BLaER1 treated with 17β-estradiol and CSF1 and Interleukin-3, amounts not matched to agents 10 nM and 100 nM (cell line): ENCODE measurements around the gene CLEC12A.

Experiments used
- H3K27ac ChIP-seq, 11 experiments: shearing (Covaris generic); formaldehyde crosslinking; 2 replicates each; pipeline ENCODE4 v1.8.1; 2022
- H3K27me3 ChIP-seq, 11 experiments: shearing (Covaris generic); formaldehyde crosslinking; 2 replicates each; pipeline ENCODE4 v1.8.1; 2022
- H3K36me3 ChIP-seq, 11 experiments: shearing (Covaris generic); formaldehyde crosslinking; 2 replicates each; pipeline ENCODE4 v1.8.1; 2022
- H3K4me1 ChIP-seq, 10 experiments: shearing (Covaris generic); formaldehyde crosslinking; 2 replicates each; pipeline ENCODE4 v1.8.1; 2022
- H3K4me2 ChIP-seq, 11 experiments: shearing (Covaris generic); formaldehyde crosslinking; 2 replicates each; pipeline ENCODE4 v1.8.1; 2022
- H3K4me3 ChIP-seq, 10 experiments: shearing (Covaris generic); formaldehyde crosslinking; 2 replicates each; pipeline ENCODE4 v1.8.1; 2022
- H3K9ac ChIP-seq, 11 experiments: shearing (Covaris generic); formaldehyde crosslinking; 2 replicates each; pipeline ENCODE4 v1.8.1; 2022
- H3K9me3 ChIP-seq, 11 experiments: shearing (Covaris generic); formaldehyde crosslinking; replicated peaks in 1 of 11; 2 replicates each; pipeline ENCODE4 v1.8.1; 2022
- H4K20me1 ChIP-seq, 11 experiments: shearing (Covaris generic); formaldehyde crosslinking; 2 replicates each; pipeline ENCODE4 v1.8.1; 2022
- Cebpa-rat ChIP-seq, 11 experiments: shearing (Covaris generic); IDR thresholded peaks; 2 replicates each; pipeline ENCODE4 v1.8.1; 2022

The CLEC12A gene

DNA sequence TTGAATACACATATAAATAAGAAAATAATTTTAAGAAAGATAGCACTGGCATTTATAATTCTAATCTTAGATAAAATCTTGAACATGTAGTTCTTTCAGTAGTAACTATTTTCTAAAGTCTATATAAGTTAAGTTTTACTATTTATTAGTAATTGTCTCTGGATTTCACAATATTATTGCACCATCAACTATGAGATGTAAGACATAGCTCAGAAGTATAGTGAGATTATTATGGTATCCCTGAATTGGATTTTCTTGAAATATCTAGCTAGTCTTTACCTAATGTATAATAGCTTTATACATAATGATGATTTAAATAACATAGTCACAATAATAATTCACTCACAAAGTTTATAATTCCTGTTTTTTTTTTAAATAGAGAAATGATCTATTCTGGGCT is 6.7 kb downstream of the CLEC12A start:
- H3K27me3 ChIP-seq: no peaks in the 10 kb centered on the region
- peaks cover 0 to 61% (median 0%) of the 10 kb centered on the region in 10 experiments; a peak in 5 of 20 replicates for H3K4me1 ChIP-seq
- peaks cover 18 to 40% (median 22%) of the 10 kb centered on the region in 11 experiments for H3K9me3 ChIP-seq
- no peak overlapping the region for H3K9ac ChIP-seq
- H3K36me3 ChIP-seq: peaks cover 0 to 86% (median 0%) of the 10 kb centered on the region in 11 experiments; a peak in 7 of 22 replicates
- TF ChIP-seq Cebpa-rat (IDR thresholded peaks at IDR 0.05): no peak
- peak overlapping the region in 1 of 11 experiments; percentile 37; a peak in 1 of 22 replicates for H3K4me2 ChIP-seq
- peaks cover 0 to 20% (median 0%) of the 10 kb centered on the region in 11 experiments; a peak in 3 of 22 replicates for H4K20me1 ChIP-seq
- H3K4me3 ChIP-seq: no peak overlapping the region
- H3K27ac ChIP-seq: no peak overlapping the region

GRCh38 chr12:9980126-9980525 is 8.9 kb downstream of the CLEC12A start:
- H3K9me3 ChIP-seq: peaks cover 14 to 18% (median 16%) of the 10 kb centered on the region in 11 experiments

DNA sequence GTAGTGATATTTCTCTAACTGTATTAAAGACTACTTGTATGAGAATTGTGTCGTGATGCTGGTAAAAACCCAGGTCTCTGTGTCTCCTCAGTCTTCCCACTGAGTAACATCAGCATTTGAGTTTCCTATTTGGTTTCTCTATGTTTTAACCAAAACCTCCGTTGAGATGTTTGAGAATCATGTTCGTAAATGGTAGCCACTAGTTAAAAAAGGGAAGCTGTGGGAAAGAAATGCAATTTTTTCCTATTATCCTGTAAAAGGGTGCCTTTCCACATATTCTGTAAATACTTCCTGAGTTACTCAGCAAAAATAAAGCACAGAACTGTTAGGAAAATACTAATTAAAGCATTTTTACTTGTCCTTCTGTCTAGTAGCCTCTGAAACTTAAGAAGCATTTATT is 20.7 kb downstream of the CLEC12A start:
- Histone ChIP-seq H3K4me1 (peaks cover 0 to 28% (median 3%) of the 10 kb centered on the region in 10 experiments; a peak in 10 of 20 replicates), H3K36me3 (peaks cover 0 to 14% (median 0%) of the 10 kb centered on the region in 11 experiments; a peak in 2 of 22 replicates), H3K9ac (no peak overlapping the region), H3K9me3 (peaks cover 0 to 9% (median 0%) of the 10 kb centered on the region in 11 experiments; a peak in 2 of 22 replicates), H3K4me3 (no peak overlapping the region), H3K4me2 (peak overlapping the region in 5 of 11 experiments; percentile 5 to 77 (median 62); a peak in 10 of 22 replicates), H3K27me3 (no peaks in the 10 kb centered on the region), H3K27ac (peak overlapping the region in 1 of 11 experiments; percentile 23; a peak in 2 of 22 replicates), H4K20me1 (no peaks in the 10 kb centered on the region)
- no peak for TF ChIP-seq Cebpa-rat (IDR thresholded peaks at IDR 0.05)

More at GRCh38 chr12:9980126-9980525, 8.9 kb downstream of the CLEC12A start:
- Histone ChIP-seq H3K27ac (no peak overlapping the region), H3K4me2 (peak overlapping the region in 1 of 11 experiments; percentile 9; a peak in 1 of 22 replicates), H3K4me1 (peaks cover 0 to 40% (median 0%) of the 10 kb centered on the region in 10 experiments; a peak in 3 of 20 replicates), H3K27me3 (no peaks in the 10 kb centered on the region), H4K20me1 (peaks cover 0 to 20% (median 0%) of the 10 kb centered on the region in 11 experiments; a peak in 3 of 22 replicates), H3K4me3 (no peak overlapping the region), H3K9ac (no peak overlapping the region), H3K36me3 (peaks cover 0 to 84% (median 0%) of the 10 kb centered on the region in 11 experiments; a peak in 7 of 22 replicates)
- TF ChIP-seq Cebpa-rat (IDR thresholded peaks at IDR 0.05): no peak

- peaks cover 0 to 28% (median 3%) of the 10 kb centered on the region in 10 experiments; a peak in 10 of 20 replicates for H3K4me1 ChIP-seq
- peaks cover 0 to 9% (median 0%) of the 10 kb centered on the region in 11 experiments; a peak in 2 of 22 replicates for H3K36me3 ChIP-seq
- H3K9ac ChIP-seq: no peak overlapping the region
- peak overlapping the region in 5 of 11 experiments; percentile 5 to 77 (median 62); a peak in 10 of 22 replicates for H3K4me2 ChIP-seq
- no peaks in the 10 kb centered on the region for H4K20me1 ChIP-seq
- H3K4me3 ChIP-seq: no peak overlapping the region
- no peaks in the 10 kb centered on the region for H3K27me3 ChIP-seq
- H3K27ac ChIP-seq: peak overlapping the region in 1 of 11 experiments; percentile 23; a peak in 2 of 22 replicates
- peaks cover 0 to 7% (median 0%) of the 10 kb centered on the region in 11 experiments; a peak in 2 of 22 replicates for H3K9me3 ChIP-seq
- TF ChIP-seq Cebpa-rat (IDR thresholded peaks at IDR 0.05): no peak
These were observed 21.1 kb downstream of the CLEC12A start for GRCh38 chr12:9992296-9992695.

DNA sequence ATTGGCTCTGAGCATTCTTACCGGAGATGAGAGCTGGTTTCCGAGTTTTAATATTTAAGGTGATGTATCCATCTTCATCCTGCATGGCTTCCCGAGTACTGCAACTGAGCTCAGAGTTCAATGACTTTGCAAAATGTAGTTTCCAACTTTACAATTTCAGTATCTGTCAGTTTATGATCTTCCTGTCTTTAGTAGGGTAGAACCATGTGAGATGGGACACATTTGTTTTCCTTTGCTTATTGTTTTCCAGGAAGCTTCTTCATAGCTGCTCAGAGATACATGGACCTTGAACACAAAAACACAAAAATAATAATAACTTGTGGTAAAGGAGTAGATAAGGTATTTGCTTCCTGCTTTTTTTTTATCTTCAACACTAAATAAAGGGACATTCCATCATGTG is 27.8 kb downstream of the CLEC12A start, which contains the start of gene CLEC1B:
TSS of gene CLEC1B (minus strand) at position 106 of the 400 bp plus-strand sequence. CDS start at position 85, 21 bp downstream.
- H3K36me3 ChIP-seq: 0 out of 22 replicates have a peak, but pooled peaks cover 0 to 5% (median 0%) of the 10 kb centered on the region in 11 experiments
- TF ChIP-seq Cebpa-rat (IDR thresholded peaks at IDR 0.05): no peak
- no peak within 1 kb of the TSS for H3K4me2 ChIP-seq
- no peaks in the 10 kb centered on the region for H3K27me3 ChIP-seq
- H3K27ac ChIP-seq: no peak within 1 kb of the TSS
- no peaks in the 10 kb centered on the region for H4K20me1 ChIP-seq
- H3K9me3 ChIP-seq: peaks cover 0 to 13% (median 0%) of the 10 kb centered on the region in 11 experiments; a peak in 3 of 22 replicates
- peaks cover 0 to 25% (median 0%) of the 10 kb centered on the region in 10 experiments; a peak in 7 of 20 replicates for H3K4me1 ChIP-seq
- no peak within 1 kb of the TSS for H3K9ac ChIP-seq
- H3K4me3 ChIP-seq: no peak within 1 kb of the TSS

DNA sequence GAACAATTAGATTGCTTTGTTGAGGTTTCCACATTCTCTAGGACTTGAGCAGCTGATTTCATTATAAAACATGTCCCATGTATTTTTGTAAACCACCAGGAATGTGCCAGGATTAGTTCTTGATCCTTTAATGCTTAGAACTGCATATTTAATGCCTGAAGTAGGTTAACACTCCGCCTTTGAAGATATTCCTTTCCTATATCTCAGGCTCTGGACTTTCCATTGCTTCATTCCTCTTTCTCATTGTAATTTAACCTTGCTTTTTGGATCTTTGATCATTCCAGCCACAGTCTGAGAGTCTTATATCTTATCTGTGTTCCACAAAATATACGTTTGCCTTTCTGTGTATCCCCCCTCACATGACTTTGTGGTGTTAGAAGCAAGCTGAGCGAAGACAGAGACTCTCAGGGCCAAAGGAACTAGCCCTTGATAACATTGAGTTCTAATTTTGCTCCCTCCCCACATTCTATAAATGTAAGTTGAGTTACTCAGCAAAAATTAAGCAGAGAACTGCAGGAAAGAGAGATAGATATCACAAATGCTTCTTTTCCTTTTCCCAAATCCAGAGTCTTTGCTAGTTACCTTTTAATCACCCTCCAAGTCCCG is 30.1 kb downstream of the CLEC12A start:
- Histone ChIP-seq H3K4me1 (peaks cover 0 to 25% (median 0%) of the 10 kb centered on the region in 10 experiments; a peak in 7 of 20 replicates), H4K20me1 (no peaks in the 10 kb centered on the region), H3K9me3 (peaks cover 0 to 18% (median 0%) of the 10 kb centered on the region in 11 experiments; a peak in 3 of 22 replicates), H3K4me2 (peak overlapping the region in 3 of 11 experiments; percentile 3 to 16 (median 11); a peak in 4 of 22 replicates), H3K27me3 (no peaks in the 10 kb centered on the region), H3K9ac (no peak overlapping the region), H3K36me3 (0 out of 22 replicates have a peak, but pooled peaks cover 0 to 5% (median 0%) of the 10 kb centered on the region in 11 experiments), H3K4me3 (no peak overlapping the region), H3K27ac (no peak overlapping the region)
- no peak for TF ChIP-seq Cebpa-rat (IDR thresholded peaks at IDR 0.05)

GRCh38 chr12:10012630-10013330 is 41.6 kb downstream of the CLEC12A start:
- no peaks in the 10 kb centered on the region for H4K20me1 ChIP-seq

DNA sequence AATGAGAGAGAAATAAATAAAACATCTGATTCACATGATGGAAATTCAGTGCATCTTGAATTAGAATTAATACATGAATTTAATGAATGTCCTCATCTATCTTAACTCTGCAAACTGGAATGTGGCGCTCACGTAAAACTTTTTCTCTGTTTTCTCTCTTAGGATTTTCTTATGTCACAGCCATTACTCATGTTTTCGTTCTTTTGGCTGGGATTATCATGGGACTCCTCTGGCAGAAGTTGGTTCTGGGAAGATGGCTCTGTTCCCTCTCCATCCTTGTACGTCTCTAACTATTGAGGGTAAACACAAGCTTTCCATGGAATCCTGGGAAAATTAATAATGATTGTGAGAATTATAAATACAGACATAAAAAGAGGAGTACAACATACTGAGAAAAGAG is 44.2 kb downstream of the CLEC12A start:
- Histone ChIP-seq H4K20me1 (no peaks in the 10 kb centered on the region), H3K9me3 (no peaks in the 10 kb centered on the region), H3K4me3 (no peak overlapping the region), H3K27ac (no peak overlapping the region), H3K4me1 (peaks cover 0 to 24% (median 0%) of the 10 kb centered on the region in 10 experiments; a peak in 6 of 20 replicates), H3K27me3 (no peaks in the 10 kb centered on the region), H3K4me2 (no peak overlapping the region), H3K36me3 (peaks cover 0 to 13% (median 0%) of the 10 kb centered on the region in 11 experiments; a peak in 1 of 22 replicates), H3K9ac (no peak overlapping the region)
- no peak for TF ChIP-seq Cebpa-rat (IDR thresholded peaks at IDR 0.05)

More at GRCh38 chr12:10012630-10013330, 41.6 kb downstream of the CLEC12A start:
- H3K27ac ChIP-seq: no peak overlapping the region
- H3K9ac ChIP-seq: no peak overlapping the region
- peaks cover 0 to 18% (median 0%) of the 10 kb centered on the region in 11 experiments; a peak in 2 of 22 replicates for H3K36me3 ChIP-seq
- H3K4me2 ChIP-seq: no peak overlapping the region
- no peak for TF ChIP-seq Cebpa-rat (IDR thresholded peaks at IDR 0.05)
- peaks cover 0 to 11% (median 0%) of the 10 kb centered on the region in 10 experiments; a peak in 6 of 20 replicates for H3K4me1 ChIP-seq
- H3K27me3 ChIP-seq: no peaks in the 10 kb centered on the region
- H3K9me3 ChIP-seq: no peaks in the 10 kb centered on the region
- H3K4me3 ChIP-seq: no peak overlapping the region
